Mucosa of rectum (tissue), 2 donors: Measurements from ENCODE around the gene KCNK4.

Source experiments
- H3K27ac ChIP-seq, 2 donors: one replicate each; pipeline ENCODE4 v1.7.0; 2013; ENCODE audit warnings: inconsistent platforms in 2 of 2, low read depth in 2 of 2, low read length in 2 of 2
- H3K27me3 ChIP-seq, 2 donors: one replicate each; pipeline ENCODE4 v1.7.0; 2013; ENCODE audit warnings: low read length in 2 of 2; ENCODE audit not compliant: control insufficient read depth in 2 of 2, insufficient read depth in 2 of 2
- H3K36me3 ChIP-seq, 2 donors: one replicate each; pipeline ENCODE4 v1.7.0; 2013; ENCODE audit warnings: low read length in 2 of 2; ENCODE audit not compliant: control insufficient read depth in 2 of 2, insufficient read depth in 2 of 2
- H3K4me1 ChIP-seq, 2 donors: one replicate each; pipeline ENCODE4 v1.7.0; 2013; ENCODE audit warnings: low read length in 2 of 2, mild to moderate bottlenecking in 1 of 2; ENCODE audit not compliant: control insufficient read depth in 2 of 2, insufficient read depth in 2 of 2
- H3K4me3 ChIP-seq, 2 donors: one replicate each; pipeline ENCODE4 v1.7.0; 2013; ENCODE audit warnings: low read length in 2 of 2
- H3K9ac ChIP-seq, 2 donors: one replicate each; pipeline ENCODE4 v1.7.0; 2013; ENCODE audit warnings: low read length in 2 of 2, low read depth in 1 of 2, mild to moderate bottlenecking in 1 of 2
- H3K9me3 ChIP-seq, 2 donors: one replicate each; pipeline ENCODE4 v1.7.0; 2013; ENCODE audit warnings: low read length in 2 of 2; ENCODE audit not compliant: control insufficient read depth in 2 of 2
- donor health status: healthy.
- donor health status: Normal muscosa, but diverticular disease.

KCNK4 gene

GRCh38 chr11:64291752-64292459, 804 bp downstream of the KCNK4 start:
- peaks cover 4 to 9% of the 10 kb centered on the region in 2 donors for H3K4me1 ChIP-seq
- H3K36me3 ChIP-seq, result no peaks in the 10 kb centered on the region
- H3K9ac ChIP-seq, result no peak overlapping the region
- H3K27me3 ChIP-seq, result peaks cover 45 to 51% of the 10 kb centered on the region in 2 donors
- H3K27ac ChIP-seq, result no peak overlapping the region
- H3K4me3 ChIP-seq, result peak overlapping the region; percentile 20
- H3K9me3 ChIP-seq, result no peaks in the 10 kb centered on the region

- Histone ChIP-seq H3K9me3 (no peaks in the 10 kb centered on the region), H3K36me3 (no peaks in the 10 kb centered on the region), H3K27me3 (peaks cover 53 to 58% of the 10 kb centered on the region in 2 donors), H3K9ac (no peak overlapping the region), H3K4me3 (peak overlapping the region; percentile 20), H3K4me1 (peaks cover 4 to 9% of the 10 kb centered on the region in 2 donors), H3K27ac (no peak overlapping the region)
Measured at GRCh38 chr11:64292460-64293254, 1.6 kb downstream of the KCNK4 start.

- Histone ChIP-seq H3K27me3 (peaks cover 64 to 79% of the 10 kb centered on the region in 2 donors), H3K9me3 (no peaks in the 10 kb centered on the region), H3K36me3 (no peaks in the 10 kb centered on the region), H3K9ac (no peak overlapping the region), H3K4me1 (peaks cover 6 to 16% of the 10 kb centered on the region in 2 donors), H3K27ac (no peak overlapping the region), H3K4me3 (no peak overlapping the region)
Measured at GRCh38 chr11:64294774-64295173, 3.7 kb downstream of the KCNK4 start.

- no peaks in the 10 kb centered on the region for H3K9me3 ChIP-seq
- H3K36me3 ChIP-seq, result no peaks in the 10 kb centered on the region
- H3K4me1 ChIP-seq, result peaks cover 16 to 25% of the 10 kb centered on the region in 2 donors
- no peak overlapping the region for H3K27ac ChIP-seq
- no peak overlapping the region for H3K9ac ChIP-seq
- H3K27me3 ChIP-seq, result peaks cover 62 to 81% of the 10 kb centered on the region in 2 donors
- no peak overlapping the region for H3K4me3 ChIP-seq
Measured at GRCh38 chr11:64295760-64296159, 4.7 kb downstream of the KCNK4 start.

GRCh38 chr11:64296236-64296635, 5.1 kb downstream of the KCNK4 start:
- Histone ChIP-seq H3K36me3 (no peaks in the 10 kb centered on the region), H3K4me1 (peaks cover 17 to 27% of the 10 kb centered on the region in 2 donors), H3K9me3 (no peaks in the 10 kb centered on the region), H3K4me3 (no peak overlapping the region), H3K9ac (no peak overlapping the region), H3K27ac (no peak overlapping the region), H3K27me3 (peaks cover 59 to 76% of the 10 kb centered on the region in 2 donors)

GRCh38 chr11:64296830-64297698, 6.0 kb downstream of the KCNK4 start:
- H3K4me3 ChIP-seq, result no peak overlapping the region
- H3K9ac ChIP-seq, result no peak overlapping the region
- no peaks in the 10 kb centered on the region for H3K9me3 ChIP-seq
- no peaks in the 10 kb centered on the region for H3K36me3 ChIP-seq
- H3K27ac ChIP-seq, result no peak overlapping the region
- H3K27me3 ChIP-seq, result peaks cover 57 to 71% of the 10 kb centered on the region in 2 donors
- H3K4me1 ChIP-seq, result peaks cover 17 to 23% of the 10 kb centered on the region in 2 donors

- no peak overlapping the region for H3K4me3 ChIP-seq
- no peaks in the 10 kb centered on the region for H3K36me3 ChIP-seq
- no peaks in the 10 kb centered on the region for H3K9me3 ChIP-seq
- H3K9ac ChIP-seq, result no peak overlapping the region
- peaks cover 13 to 19% of the 10 kb centered on the region in 2 donors for H3K4me1 ChIP-seq
- H3K27me3 ChIP-seq, result peaks cover 52 to 65% of the 10 kb centered on the region in 2 donors
- no peak overlapping the region for H3K27ac ChIP-seq
Measured at GRCh38 chr11:64297699-64298358, 6.7 kb downstream of the KCNK4 start.

- Histone ChIP-seq H3K9me3 (no peaks in the 10 kb centered on the region), H3K27ac (no peak overlapping the region), H3K27me3 (peaks cover 43 to 56% of the 10 kb centered on the region in 2 donors), H3K4me3 (peak overlapping the region; percentile 20 to 35), H3K4me1 (peaks cover 19 to 24% of the 10 kb centered on the region in 2 donors), H3K36me3 (no peaks in the 10 kb centered on the region), H3K9ac (peak overlapping the region in 1 of 2 donors; percentile 33)
Measured at GRCh38 chr11:64298966-64299846, 8.1 kb downstream of the KCNK4 start.
